ENCODE measurements around the gene RPL36AL. TPM values are rescaled to one million over a fixed set of nuclear protein-coding genes. Genes with fewer than 3 reads are reported as not detected.
A peak's percentile ranks its signal among the peaks of the same experiment; 100 is the strongest.

Gene RPL36AL
- total RNA-seq, 6 donors from 2014 or later, result 98.0 to 264 (median 171) TPM

DNA sequence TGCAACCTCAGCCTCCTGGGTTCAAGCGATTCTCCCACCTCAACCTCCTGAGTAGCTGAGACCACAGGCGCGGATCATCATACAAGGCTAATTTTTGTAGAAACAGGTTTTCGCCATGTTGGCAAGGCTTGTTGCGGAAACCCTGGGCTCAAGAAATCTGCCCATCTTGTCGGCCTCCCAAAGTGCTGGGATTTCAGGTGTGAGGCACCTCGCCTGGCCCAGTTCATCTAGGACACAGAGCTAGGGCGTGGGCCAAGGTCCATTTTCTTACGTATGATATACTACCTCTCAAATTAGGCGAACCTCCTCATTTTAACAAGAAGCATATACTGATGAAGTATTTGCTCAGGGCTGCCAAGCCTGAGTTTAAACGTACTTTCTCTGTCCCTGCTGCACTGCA lies 36.4 kb downstream of the RPL36AL start:
- Histone ChIP-seq H3K27ac (peak overlapping the region in 1 of 4 donors; percentile 42), H3K27me3 (no peaks in the 10 kb centered on the region), H3K4me1 (peaks cover 26 to 43% (median 32%) of the 10 kb centered on the region in 4 donors), H3K36me3 (peaks cover 0 to 31% (median 14%) of the 10 kb centered on the region in 4 donors), H3K4me3 (peak overlapping the region in 1 of 4 donors; percentile 73), H3K9me3 (no peaks in the 10 kb centered on the region)
- WGBS, 2 donors, result 78 to 80% methylated on average over 10 to 11 of the region's 11 CpGs
- ATAC-seq (ENCODE audit: low FRiP score in 2 of 2), result no peak
- TF ChIP-seq POLR2AphosphoS5 (IDR thresholded peaks at IDR 0.05), result no peak
- no peak for TF ChIP-seq POLR2A (IDR thresholded peaks at IDR 0.05)
- no peak for TF ChIP-seq EP300 (IDR thresholded peaks at IDR 0.05)
- no peak for TF ChIP-seq CTCF (IDR thresholded peaks at IDR 0.05)
- DNase-seq, result no peak

GRCh38 chr14:49583629-49584028 lies 36.8 kb downstream of the RPL36AL start:
- peak overlapping the region in 1 of 4 donors; percentile 73 for H3K4me3 ChIP-seq
- ATAC-seq (ENCODE audit: low FRiP score in 2 of 2) (no peak), DNase-seq (no peak)
- peaks cover 0 to 31% (median 14%) of the 10 kb centered on the region in 4 donors for H3K36me3 ChIP-seq
- H3K9me3 ChIP-seq, result no peaks in the 10 kb centered on the region
- no peak overlapping the region for H3K27ac ChIP-seq
- TF ChIP-seq POLR2AphosphoS5 (IDR thresholded peaks at IDR 0.05) (no peak), POLR2A (IDR thresholded peaks at IDR 0.05) (no peak)
- H3K27me3 ChIP-seq, result no peaks in the 10 kb centered on the region
- peaks cover 26 to 43% (median 32%) of the 10 kb centered on the region in 4 donors for H3K4me1 ChIP-seq
- WGBS, 2 donors, result 79 to 81% methylated on average over 6 of the region's 6 CpGs

- TF ChIP-seq CTCF (IDR thresholded peaks at IDR 0.05) (no peak), EP300 (IDR thresholded peaks at IDR 0.05) (no peak), POLR2AphosphoS5 (IDR thresholded peaks at IDR 0.05) (no peak), POLR2A (IDR thresholded peaks at IDR 0.05) (no peak)
- no peak for ATAC-seq (ENCODE audit: low FRiP score in 2 of 2)
- Histone ChIP-seq H3K9me3 (no peaks in the 10 kb centered on the region), H3K27ac (no peak overlapping the region), H3K36me3 (peaks cover 0 to 36% (median 16%) of the 10 kb centered on the region in 4 donors), H3K27me3 (no peaks in the 10 kb centered on the region), H3K4me1 (peaks cover 26 to 43% (median 32%) of the 10 kb centered on the region in 4 donors), H3K4me3 (no peak overlapping the region)
- 76 to 80% methylated on average over 4 of the region's 4 CpGs for WGBS, 2 donors
- DNase-seq, result no peak
Observed at GRCh38 chr14:49582113-49582977, 38.1 kb downstream of the RPL36AL start.

- peaks cover 0 to 45% (median 23%) of the 10 kb centered on the region in 4 donors for H3K36me3 ChIP-seq
- WGBS, 2 donors, result 76 to 92% methylated on average over 9 of the region's 9 CpGs
- peaks cover 26 to 43% (median 32%) of the 10 kb centered on the region in 4 donors for H3K4me1 ChIP-seq
- ATAC-seq (ENCODE audit: low FRiP score in 2 of 2) (no peak), DNase-seq (no peak)
- no peaks in the 10 kb centered on the region for H3K27me3 ChIP-seq
- TF ChIP-seq EP300 (IDR thresholded peaks at IDR 0.05) (no peak), POLR2AphosphoS5 (IDR thresholded peaks at IDR 0.05) (no peak), POLR2A (IDR thresholded peaks at IDR 0.05) (no peak), CTCF (IDR thresholded peaks at IDR 0.05) (no peak)
- no peaks in the 10 kb centered on the region for H3K9me3 ChIP-seq
- H3K4me3 ChIP-seq, result no peak overlapping the region
- no peak overlapping the region for H3K27ac ChIP-seq
Observed at GRCh38 chr14:49581209-49582112, 39.0 kb downstream of the RPL36AL start.

- Histone ChIP-seq H3K4me1 (peaks cover 18 to 37% (median 26%) of the 10 kb centered on the region in 4 donors), H3K4me3 (no peak overlapping the region), H3K36me3 (peaks cover 0 to 51% (median 24%) of the 10 kb centered on the region in 4 donors), H3K9me3 (no peaks in the 10 kb centered on the region), H3K27me3 (no peaks in the 10 kb centered on the region), H3K27ac (no peak overlapping the region)
- 83 to 89% methylated on average over 2 of the region's 2 CpGs for WGBS, 2 donors
- no peak for ATAC-seq (ENCODE audit: low FRiP score in 2 of 2)
- TF ChIP-seq POLR2A (IDR thresholded peaks at IDR 0.05), result no peak
- no peak for DNase-seq
Observed at GRCh38 chr14:49579841-49580240, 40.6 kb downstream of the RPL36AL start.

Data from upper lobe of left lung (tissue), 6 donors.